ENCODE measurements around the gene CD300LD.

- no peak for TF ChIP-seq CTCF (IDR thresholded peaks at IDR 0.05 in 8 of 11, conservative IDR thresholded peaks at IDR 0.05 in 3 of 11)
- no peak for TF ChIP-seq POLR2A (IDR thresholded peaks at IDR 0.05)
Observed at GRCh38 chr17:74607221-74607620, 15.1 kb upstream of the CD300LD start.

All from spleen (tissue), 7 donors.